Fibroblast of skin of right biceps (primary cell): ENCODE measurements around the gene ZNF804A.

Experiments used
- DNase-seq: peaks from one replicate; pipeline ENCODE4 v3.0.0-alpha.2; 2013

The ZNF804A gene

GRCh38 chr2:184956856-184957255 lies 358.5 kb downstream of the ZNF804A start:
- DNase-seq: no peak

- DNase-seq: no peak
Measured at GRCh38 chr2:184971546-184972068, 373.3 kb downstream of the ZNF804A start.
